OCI-LY3 (cell line): Measurements from ENCODE around the gene NAV2.

Experiments
- H2AFZ ChIP-seq: fragments of 200-600, 300-600 bp; shearing (Covaris generic); 2 replicates; pipeline ENCODE4 v1.6.0; 2014; ENCODE audit warnings: antibody characterized with exemption, low read depth, low read length
- H3K27ac ChIP-seq: fragments of 200-600, 300-600 bp; sonication (generic); 2 replicates; pipeline ENCODE4 v1.5.1; 2014; ENCODE audit warnings: mild to moderate bottlenecking, low read length, moderate library complexity, mixed read lengths
- H3K27me3 ChIP-seq: fragments of 200-600, 300-600 bp; sonication (generic); 2 replicates; pipeline ENCODE4 v1.6.1; 2014; ENCODE audit warnings: low read depth, low read length, mixed read lengths
- H3K36me3 ChIP-seq: fragments of 200-600, 300-600 bp; sonication (generic); replicated peaks from 2 replicates; pipeline ENCODE3; 2014; ENCODE audit warnings: low read depth, low read length, mixed read lengths
- H3K4me1 ChIP-seq: fragments of 300-600, 200-600 bp; sonication (generic); 2 replicates; pipeline ENCODE4 v1.6.1; 2014; ENCODE audit warnings: low read length, mixed read lengths
- H3K4me2 ChIP-seq: fragments of 200-600, 300-600 bp; sonication (generic); 2 replicates; pipeline ENCODE4 v1.6.1; 2014; ENCODE audit warnings: low read length, mixed read lengths
- H3K4me3 ChIP-seq: fragments of 300-600, 200-600 bp; sonication (generic); 2 replicates; pipeline ENCODE4 v1.5.1; 2014; ENCODE audit warnings: antibody characterized with exemption, mild to moderate bottlenecking, low read length, moderate library complexity
- H3K79me2 ChIP-seq: fragments of 300-600, 200-600 bp; shearing (Covaris generic); 2 replicates; pipeline ENCODE4 v1.6.1; 2014; ENCODE audit warnings: mild to moderate bottlenecking, low read length, mixed read lengths
- H3K9ac ChIP-seq: fragments of 300-600, 200-600 bp; shearing (Covaris generic); 2 replicates; pipeline ENCODE4 v1.6.0; 2014; ENCODE audit warnings: mild to moderate bottlenecking, low read length, moderate library complexity
- H3K9me3 ChIP-seq: fragments of 200-600, 300-600 bp; shearing (Covaris generic); 2 replicates; pipeline ENCODE4 v1.6.1; 2014; ENCODE audit warnings: low read length, mixed read lengths; ENCODE audit not compliant: insufficient read depth
- H4K20me1 ChIP-seq: fragments of 200-600, 300-600 bp; sonication (generic); 2 replicates; pipeline ENCODE4 v1.6.1; 2016; ENCODE audit warnings: low read length, mixed read lengths; ENCODE audit not compliant: insufficient read depth
- CTCF ChIP-seq: fragments of 200-600, 300-600 bp; sonication (generic); IDR thresholded peaks from 2 replicates; pipeline ENCODE4 v1.5.1; 2014; ENCODE audit warnings: antibody characterized with exemption, low read length, low read depth
- EZH2phosphoT487 ChIP-seq: fragments of 200-600 bp; shearing (Covaris generic); IDR thresholded peaks from 2 replicates; pipeline ENCODE4 v1.6.1; 2018; ENCODE audit warnings: antibody characterized with exemption, mixed run types, low read depth

NAV2 gene

DNA sequence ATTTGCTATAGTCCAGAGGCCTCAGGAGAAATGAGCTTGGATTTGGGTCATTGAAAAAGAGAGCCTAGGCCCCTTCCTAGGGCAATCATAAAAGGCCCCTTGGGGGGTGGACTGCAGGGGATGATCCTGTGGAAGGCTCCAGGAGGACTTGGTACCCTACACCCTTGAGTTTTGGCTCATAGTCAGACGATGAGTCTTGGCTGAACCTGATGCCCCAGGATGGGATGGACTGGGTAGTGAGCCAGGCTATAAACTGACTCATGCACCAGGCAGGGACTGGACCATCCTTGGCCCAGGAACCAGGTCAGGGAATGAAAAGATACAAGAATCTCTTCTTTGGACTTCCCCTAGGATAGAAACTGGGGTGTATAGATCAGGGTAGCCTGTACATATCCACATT is 54.2 kb downstream of the NAV2 start:
- Histone ChIP-seq H3K27ac (no peak overlapping the region), H3K79me2 (no peaks in the 10 kb centered on the region), H3K27me3 (peaks cover 51% of the 10 kb centered on the region), H3K9me3 (no peaks in the 10 kb centered on the region), H3K4me2 (no peak overlapping the region), H4K20me1 (no peaks in the 10 kb centered on the region), H3K4me3 (no peak overlapping the region), H3K4me1 (peaks cover 17% of the 10 kb centered on the region), H3K9ac (no peak overlapping the region), H3K36me3 (no peaks in the 10 kb centered on the region), H2AFZ (no peak overlapping the region)
- TF ChIP-seq CTCF: no peak
- TF ChIP-seq EZH2phosphoT487: no peak

GRCh38 chr11:19767627-19768151 is 55.1 kb downstream of the NAV2 start:
- no peak for TF ChIP-seq EZH2phosphoT487
- no peak for TF ChIP-seq CTCF
- Histone ChIP-seq H3K27me3 (peaks cover 51% of the 10 kb centered on the region), H2AFZ (no peak overlapping the region), H3K79me2 (no peaks in the 10 kb centered on the region), H3K4me3 (no peak overlapping the region), H3K27ac (no peak overlapping the region), H3K36me3 (no peaks in the 10 kb centered on the region), H3K9me3 (no peaks in the 10 kb centered on the region), H4K20me1 (no peaks in the 10 kb centered on the region), H3K4me1 (peaks cover 24% of the 10 kb centered on the region), H3K9ac (no peak overlapping the region), H3K4me2 (no peak overlapping the region)

GRCh38 chr11:19768197-19768596 is 55.6 kb downstream of the NAV2 start:
- Histone ChIP-seq H3K4me1 (peaks cover 24% of the 10 kb centered on the region), H3K27ac (no peak overlapping the region), H3K4me2 (no peak overlapping the region), H4K20me1 (no peaks in the 10 kb centered on the region), H3K79me2 (no peaks in the 10 kb centered on the region), H3K36me3 (no peaks in the 10 kb centered on the region), H3K9ac (no peak overlapping the region), H3K9me3 (no peaks in the 10 kb centered on the region), H3K4me3 (no peak overlapping the region), H3K27me3 (peaks cover 46% of the 10 kb centered on the region), H2AFZ (no peak overlapping the region)
- no peak for TF ChIP-seq EZH2phosphoT487
- TF ChIP-seq CTCF: no peak

DNA sequence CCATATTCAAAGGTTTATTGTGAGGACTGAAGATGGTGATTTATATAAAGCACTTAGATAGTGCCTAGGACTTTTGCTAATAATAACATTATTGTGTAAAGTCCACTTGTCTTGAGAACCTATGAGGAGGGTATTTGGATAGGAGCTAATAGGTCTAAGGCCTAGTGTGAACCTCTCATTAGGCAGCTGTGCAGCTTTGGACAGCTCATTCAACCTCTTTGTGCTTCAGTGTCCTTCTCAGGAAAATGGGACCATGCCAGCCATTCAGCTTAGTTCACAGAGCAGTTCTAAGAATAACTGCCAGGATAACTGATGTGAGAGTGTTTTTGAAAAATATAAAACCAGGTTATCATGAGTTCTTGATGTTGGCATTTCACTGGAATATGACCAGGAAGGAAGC is 56.2 kb downstream of the NAV2 start:
- no peaks in the 10 kb centered on the region for H3K79me2 ChIP-seq
- H3K4me3 ChIP-seq: no peak overlapping the region
- H3K4me1 ChIP-seq: peaks cover 24% of the 10 kb centered on the region
- no peaks in the 10 kb centered on the region for H3K9me3 ChIP-seq
- no peak for TF ChIP-seq EZH2phosphoT487
- TF ChIP-seq CTCF: no peak
- H3K9ac ChIP-seq: no peak overlapping the region
- H4K20me1 ChIP-seq: no peaks in the 10 kb centered on the region
- no peak overlapping the region for H3K4me2 ChIP-seq
- H2AFZ ChIP-seq: no peak overlapping the region
- peaks cover 40% of the 10 kb centered on the region for H3K27me3 ChIP-seq
- no peaks in the 10 kb centered on the region for H3K36me3 ChIP-seq
- H3K27ac ChIP-seq: no peak overlapping the region
